Stimulated activated CD8-positive, alpha-beta memory T cell treated with anti-CD3 and anti-CD28 coated beads, Interleukin-15, amount 100 ng/mL, for 48 hours (primary cell): ENCODE data around the gene ANKRD9.

ENCODE experiments used
- DNase-seq, 2 donors: peaks; one replicate each; pipeline ENCODE4 v3.0.0-alpha.2; 2020; ENCODE audit warnings: low read depth in 2 of 2

The ANKRD9 gene

GRCh38 chr14:102479107-102479506, 30.5 kb downstream of the ANKRD9 start:
- no peak for DNase-seq

GRCh38 chr14:102474934-102475333, 34.6 kb downstream of the ANKRD9 start:
- no peak for DNase-seq

DNA sequence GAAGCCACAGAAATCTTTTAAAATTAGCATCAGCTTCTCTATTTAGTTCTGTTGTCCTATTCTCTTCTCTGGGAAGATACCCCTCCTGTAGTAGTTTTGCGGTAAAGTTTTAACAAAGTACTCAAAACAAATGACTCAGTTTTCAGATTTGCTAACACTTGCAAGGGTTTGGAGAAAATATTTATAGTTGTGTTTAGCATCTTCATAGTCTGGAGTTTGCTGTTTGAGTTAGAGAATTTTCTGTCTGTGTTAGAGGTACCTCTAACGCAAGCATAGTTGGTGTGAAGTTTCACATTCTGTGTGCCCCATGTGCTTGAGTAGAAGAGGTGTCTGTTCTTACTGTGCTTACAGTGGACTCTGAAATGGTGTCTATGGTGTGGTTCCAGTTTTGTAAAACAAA, 36.0 kb downstream of the ANKRD9 start:
- DNase-seq: no peak

DNA sequence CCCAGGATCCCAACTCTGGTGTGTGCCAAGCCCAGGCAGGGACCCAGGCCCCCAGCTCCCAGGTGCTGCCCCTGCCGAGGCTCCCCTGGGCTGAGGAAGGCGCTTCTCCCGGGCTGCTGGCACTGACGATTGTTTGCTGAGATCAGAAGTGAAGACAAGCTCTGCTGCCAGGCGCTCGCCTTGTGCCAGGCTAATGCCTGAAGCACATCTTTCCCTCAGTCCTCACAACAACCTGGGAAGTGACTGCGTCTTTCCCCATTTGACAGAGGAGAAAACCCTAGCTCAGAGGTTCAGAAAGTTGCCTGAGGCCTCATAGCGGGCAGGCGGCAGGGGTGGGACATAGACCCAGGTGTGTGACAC, 36.8 kb downstream of the ANKRD9 start:
- no peak for DNase-seq

DNA sequence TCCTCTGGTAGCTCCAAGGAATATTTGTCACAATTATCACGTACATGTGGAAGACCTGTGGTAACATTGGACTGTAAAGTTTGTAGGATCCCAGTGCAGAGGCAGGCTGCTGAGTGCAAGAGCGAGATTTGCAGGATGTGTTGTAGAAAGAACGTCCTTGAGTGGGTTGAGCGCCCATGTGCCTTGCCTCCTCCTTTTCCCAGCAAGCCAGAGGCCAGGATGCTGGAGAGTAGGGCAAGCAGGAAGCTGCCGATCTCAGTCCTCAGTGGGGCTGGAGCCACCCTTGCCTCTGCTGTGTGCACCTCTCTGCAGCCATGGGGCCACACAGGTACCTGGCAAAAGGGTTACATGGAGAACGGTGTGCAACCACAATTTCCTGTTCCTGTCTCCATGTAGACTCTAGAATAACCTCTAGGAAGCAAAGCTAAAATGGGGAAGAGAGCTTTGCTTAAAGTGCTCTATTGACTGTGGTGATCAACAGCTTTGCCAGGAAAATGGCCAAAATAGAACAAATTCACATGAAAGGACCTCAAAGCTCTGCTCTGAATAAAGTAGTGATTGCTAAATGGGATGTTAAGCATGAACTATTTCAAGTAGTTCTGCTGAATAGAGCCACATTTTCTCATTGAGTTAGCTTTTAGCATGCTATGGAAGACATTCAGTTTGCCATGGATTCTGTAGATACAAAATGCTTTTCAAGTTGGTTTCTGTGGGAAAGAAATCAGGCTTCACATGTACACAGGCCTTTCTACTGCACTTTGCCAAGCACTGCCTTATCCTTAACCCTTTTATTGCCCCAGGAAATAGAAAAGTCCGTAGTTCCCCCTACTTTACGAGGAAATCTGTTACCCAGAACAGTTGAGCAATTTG, 37.4 kb downstream of the ANKRD9 start:
- no peak for DNase-seq

- no peak for DNase-seq
These were observed 40.3 kb downstream of the ANKRD9 start for GRCh38 chr14:102469261-102469660.

DNA sequence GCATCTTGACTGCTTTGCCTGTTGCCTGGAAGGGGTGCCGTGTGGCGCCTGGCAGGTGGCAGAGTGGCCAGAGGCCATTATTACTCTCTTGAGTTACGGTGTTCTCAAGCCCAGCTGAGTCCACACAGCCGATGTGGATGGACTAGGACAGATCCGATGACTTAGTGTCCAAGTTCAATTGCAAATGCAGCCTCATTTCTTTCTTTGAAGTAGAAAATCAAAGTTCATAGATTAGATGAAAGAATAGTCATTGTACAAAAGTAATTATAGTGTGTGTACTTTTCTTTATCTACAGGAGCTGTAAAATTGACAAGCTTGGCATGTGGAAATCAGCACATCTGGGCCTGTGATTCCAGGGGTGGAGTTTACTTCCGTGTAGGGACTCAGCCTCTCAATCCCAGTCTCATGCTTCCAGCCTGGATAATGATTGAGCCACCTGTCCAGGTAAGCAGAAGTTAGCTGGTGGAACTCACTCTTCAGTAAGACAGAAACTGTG, 44.7 kb downstream of the ANKRD9 start:
- DNase-seq: no peak

GRCh38 chr14:102464006-102464405, 45.6 kb downstream of the ANKRD9 start:
- DNase-seq: no peak

DNA sequence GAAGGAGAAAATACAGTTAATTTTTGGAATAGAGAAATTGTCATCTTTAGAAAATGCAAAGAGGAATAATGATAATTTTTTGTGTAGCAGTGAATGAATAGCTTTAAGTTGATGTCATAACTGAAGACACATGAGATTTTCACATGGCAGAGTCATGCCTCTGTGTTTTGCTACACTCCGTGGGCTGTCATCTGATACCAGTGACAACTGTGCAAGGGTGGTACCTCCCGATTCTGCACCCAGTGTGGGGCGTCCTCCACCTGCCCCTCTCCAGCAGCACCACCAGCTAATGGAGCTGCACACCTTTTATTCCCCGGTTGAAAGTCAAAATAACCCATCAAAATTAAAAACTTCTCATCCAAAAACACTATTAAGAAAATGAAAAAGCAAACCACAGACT, 47.2 kb downstream of the ANKRD9 start:
- DNase-seq: no peak

GRCh38 chr14:102461490-102462338, 47.9 kb downstream of the ANKRD9 start:
- DNase-seq: no peak

GRCh38 chr14:102457509-102457908, 52.1 kb downstream of the ANKRD9 start:
- DNase-seq: no peak

DNA sequence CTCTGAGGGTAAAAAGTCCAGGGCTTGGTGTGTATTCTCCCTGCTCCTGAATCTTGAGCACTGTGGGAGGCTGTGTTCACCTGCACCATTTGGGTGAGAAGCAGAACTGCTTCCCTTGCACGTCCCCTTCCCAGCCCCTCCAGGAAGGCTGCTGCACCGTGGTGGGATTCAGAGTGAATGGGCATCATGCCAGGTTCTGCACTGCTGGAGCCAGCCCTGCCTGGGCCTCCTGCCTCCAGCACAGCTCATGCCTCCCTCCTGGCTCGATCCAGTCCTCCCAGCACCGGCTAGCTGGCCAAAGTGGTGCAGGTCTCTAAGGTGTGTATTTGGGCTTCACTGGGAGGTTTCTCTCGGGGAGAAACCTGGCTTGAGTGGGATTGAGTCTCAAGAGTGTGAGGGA, 54.9 kb downstream of the ANKRD9 start:
- DNase-seq: no peak

GRCh38 chr14:102452302-102452701, 57.3 kb downstream of the ANKRD9 start:
- DNase-seq: no peak
